NCI-H748 (cell line): ENCODE measurements around the gene PPFIA2.
A peak's percentile ranks its signal among the peaks of the same experiment; 100 is the strongest.

Experiments
- DNase-seq: peaks from one replicate; lab custom pipeline; 2025; ENCODE audit not compliant: unreplicated experiment; lab: John Stamatoyannopoulos, UW

Gene PPFIA2

DNA sequence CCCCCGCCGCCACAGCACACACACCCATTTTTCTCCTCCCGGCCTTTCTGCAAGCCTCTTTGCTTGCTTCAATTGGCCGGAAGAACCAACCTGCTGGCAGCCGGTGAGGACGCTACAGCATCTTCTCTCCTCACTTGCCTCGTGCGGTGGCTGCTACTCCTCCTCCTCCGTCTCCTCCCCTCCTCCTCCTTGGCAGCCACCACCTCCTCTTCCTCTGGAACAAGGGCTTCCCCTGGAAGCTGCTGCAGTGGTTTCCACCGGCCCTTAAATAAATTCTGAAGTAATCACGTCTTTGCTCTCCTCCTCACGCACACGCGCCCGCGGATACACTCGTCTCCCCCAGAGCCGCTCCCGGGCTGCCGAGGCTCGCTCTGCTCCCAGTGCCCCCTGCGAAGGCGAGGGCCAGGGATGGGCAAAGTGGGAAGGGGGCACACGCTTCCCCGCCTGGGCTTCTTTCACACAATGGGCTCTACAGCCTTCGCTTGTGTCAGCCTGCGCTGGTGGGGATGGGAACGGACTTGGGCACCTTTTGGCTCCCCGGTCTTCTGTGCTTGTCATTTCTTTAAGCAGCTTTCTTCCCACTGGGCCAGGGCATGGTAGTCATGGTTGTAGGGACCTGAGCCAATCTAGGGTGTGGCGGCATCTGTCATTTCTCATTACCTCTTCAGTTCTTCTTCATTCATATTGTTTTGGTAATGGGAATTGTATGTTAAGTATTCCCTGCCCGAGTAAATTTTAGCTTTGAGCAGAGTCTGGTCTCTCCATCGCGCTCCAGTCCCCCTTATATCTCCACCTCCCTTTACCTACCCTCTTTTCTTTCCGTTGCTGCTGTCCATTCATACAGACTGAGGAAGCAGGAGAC lies at the start of gene PPFIA2:
Gene PPFIA2, minus strand, starts transcription at position 161 of the 862 bp plus-strand sequence.
- DNase-seq, result peak; percentile 92

- no peak for DNase-seq
These were observed 41.4 kb upstream of the PPFIA2 start for GRCh38 chr12:81800298-81801148.

DNA sequence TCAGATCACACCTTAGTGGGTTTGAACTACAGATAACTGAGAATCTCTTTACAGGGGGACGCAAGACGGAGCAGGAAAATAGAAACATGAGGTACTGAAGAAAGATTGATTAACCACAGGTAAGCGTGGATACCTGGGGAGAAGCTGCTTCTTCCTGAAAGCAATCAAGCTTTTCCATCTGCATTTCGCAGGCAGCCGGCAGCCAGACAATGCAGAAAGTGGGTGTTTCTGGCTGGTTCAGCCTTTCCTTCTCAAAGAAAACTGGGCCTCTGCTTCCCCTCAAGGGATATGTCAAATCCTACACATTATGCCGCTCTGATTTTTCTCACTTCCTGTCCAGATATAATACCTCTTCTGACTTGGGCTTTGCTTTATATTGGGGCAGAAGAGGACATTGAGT lies 39.1 kb upstream of the PPFIA2 start:
- DNase-seq, result no peak

GRCh38 chr12:81797100-81797499 lies 38.0 kb upstream of the PPFIA2 start:
- peak; percentile 60 for DNase-seq

DNA sequence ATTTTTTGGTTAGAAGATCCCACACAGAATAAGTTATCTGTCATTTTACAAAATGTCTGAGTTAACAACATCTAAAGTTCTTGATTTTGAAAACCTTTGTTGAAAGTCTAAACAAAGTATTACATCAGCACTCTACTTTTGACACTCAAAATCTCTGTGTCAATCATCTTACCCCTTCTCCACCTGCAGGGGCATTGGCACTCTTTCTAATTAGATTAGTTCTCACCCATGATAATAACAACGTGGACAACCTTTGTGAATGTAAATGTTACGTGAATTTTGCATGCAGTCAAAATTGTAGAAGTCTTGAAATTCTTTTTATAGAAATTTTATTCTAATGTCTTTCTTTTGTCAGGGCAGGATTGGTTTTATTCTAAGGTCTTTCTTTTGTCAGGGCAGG lies 33.5 kb upstream of the PPFIA2 start:
- no peak for DNase-seq

DNA sequence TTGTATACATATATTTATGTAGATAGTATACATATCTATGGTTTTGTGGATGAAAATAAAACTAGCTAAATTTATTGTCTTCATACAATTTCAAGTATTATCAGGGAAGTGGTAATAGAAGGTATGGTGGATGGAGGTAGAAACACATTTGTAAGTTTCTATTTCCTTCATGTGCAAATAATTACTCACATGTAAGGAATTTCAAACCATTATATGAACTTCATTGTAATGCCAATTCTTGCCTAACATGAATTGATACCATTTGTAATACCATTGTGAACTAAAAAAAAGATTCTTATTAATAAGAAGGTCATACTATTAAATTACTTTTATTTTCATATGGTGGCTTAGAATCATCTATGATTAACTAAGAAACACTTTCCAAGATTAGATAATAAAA lies 20.1 kb upstream of the PPFIA2 start:
- DNase-seq, result no peak

DNA sequence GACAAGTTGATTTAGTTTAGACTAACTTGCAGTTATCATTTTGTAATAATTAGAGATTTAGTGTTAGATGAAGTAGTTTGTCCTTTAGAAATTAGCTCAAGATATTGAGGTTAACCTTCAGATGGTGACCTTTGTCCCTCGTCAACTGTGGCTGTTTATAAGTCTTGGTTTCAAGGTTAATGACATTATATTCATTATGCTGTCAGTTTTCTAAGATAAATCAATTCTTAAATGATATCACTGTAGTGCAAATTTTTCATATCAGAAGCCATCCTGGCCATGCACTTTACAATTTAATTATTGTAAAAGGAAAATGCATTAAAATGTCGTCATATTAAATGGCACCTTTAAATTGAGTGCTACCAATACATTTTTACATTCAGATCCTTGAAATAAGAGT lies 19.6 kb upstream of the PPFIA2 start:
- DNase-seq, result no peak

- DNase-seq, result peak; percentile 90
These were observed 545 bp downstream of the PPFIA2 start for GRCh38 chr12:81758421-81759189.

- DNase-seq, result peak; percentile 44
These were observed 1.3 kb downstream of the PPFIA2 start for GRCh38 chr12:81757731-81758365.

- no peak for DNase-seq
These were observed 29.4 kb downstream of the PPFIA2 start for GRCh38 chr12:81729781-81730180.

GRCh38 chr12:81727391-81727790 lies 31.8 kb downstream of the PPFIA2 start:
- DNase-seq, result no peak

- no peak for DNase-seq
These were observed 32.5 kb downstream of the PPFIA2 start for GRCh38 chr12:81726634-81727033.

DNA sequence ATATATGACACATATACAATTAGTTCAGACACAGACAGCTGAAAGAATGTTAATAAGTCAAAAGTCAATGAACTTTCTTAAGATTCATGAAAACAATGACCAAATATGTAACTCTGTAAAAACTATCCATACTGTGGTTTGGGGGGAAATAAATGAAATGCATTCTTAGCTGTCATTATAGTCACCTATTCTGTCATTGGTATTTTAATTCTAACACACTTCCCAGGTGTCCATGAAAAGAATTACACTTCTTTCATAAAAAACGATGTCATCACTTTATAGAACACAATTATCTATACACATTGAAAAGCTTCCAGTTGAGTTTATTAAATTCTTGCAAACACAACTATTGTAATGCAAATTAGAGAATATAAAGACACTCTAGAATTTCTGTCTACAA lies 35.8 kb downstream of the PPFIA2 start:
- peak; percentile 5 for DNase-seq

DNA sequence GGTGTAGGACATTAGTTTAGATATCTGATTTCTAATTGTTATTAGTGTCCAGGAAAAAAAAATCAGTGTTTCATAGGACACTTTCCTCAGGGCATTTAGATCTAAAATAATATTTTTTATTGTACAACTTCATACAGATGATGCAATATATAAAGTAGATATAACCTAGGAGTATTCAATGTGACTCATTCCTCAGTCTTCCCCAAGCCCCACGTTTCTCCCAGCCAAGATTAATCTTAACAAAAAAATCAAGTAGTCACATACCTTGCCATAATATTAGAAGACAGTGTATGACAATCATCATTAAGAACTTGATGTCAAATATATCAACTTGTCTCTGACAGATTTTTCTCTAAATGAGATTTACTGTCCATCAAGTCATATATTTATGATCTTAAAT lies 37.1 kb downstream of the PPFIA2 start:
- no peak for DNase-seq

DNA sequence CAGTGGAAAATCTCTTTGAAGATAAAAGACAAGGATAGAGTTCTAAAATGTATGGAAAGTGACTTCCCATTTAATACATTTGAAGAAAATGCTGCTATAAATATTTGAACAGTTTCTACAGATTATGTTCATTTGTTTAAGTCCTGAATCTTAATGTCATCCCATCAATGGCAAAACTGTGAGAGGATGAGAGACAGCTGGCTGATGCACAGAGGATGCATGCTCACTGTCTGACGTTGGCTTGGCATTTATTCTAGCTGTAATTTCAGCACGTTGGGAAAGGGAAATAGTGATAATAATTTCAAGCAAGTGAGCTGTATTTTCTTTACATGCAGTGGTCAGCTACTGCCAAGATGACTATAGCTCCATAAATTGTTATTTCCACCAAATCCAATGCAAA lies 40.5 kb downstream of the PPFIA2 start:
- no peak for DNase-seq

DNA sequence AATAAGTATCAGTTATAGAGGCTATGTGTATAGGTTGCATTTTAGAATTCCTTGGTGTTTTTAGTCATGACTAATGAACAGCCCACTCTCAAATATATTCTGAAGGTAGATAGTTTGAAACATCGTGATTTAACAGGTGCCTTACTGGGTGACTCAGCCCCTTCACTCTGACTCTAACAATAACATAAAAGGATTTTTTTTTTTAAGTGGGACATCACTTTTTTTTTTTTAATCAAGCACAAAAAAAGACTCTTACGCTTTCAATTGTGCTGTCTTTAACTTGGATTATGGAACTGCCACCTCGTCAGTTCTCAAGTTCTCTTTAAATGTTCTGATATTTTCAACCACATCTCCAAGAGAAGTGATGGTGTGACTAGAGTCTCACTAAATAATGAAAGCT lies 46.6 kb downstream of the PPFIA2 start:
- DNase-seq, result no peak

DNA sequence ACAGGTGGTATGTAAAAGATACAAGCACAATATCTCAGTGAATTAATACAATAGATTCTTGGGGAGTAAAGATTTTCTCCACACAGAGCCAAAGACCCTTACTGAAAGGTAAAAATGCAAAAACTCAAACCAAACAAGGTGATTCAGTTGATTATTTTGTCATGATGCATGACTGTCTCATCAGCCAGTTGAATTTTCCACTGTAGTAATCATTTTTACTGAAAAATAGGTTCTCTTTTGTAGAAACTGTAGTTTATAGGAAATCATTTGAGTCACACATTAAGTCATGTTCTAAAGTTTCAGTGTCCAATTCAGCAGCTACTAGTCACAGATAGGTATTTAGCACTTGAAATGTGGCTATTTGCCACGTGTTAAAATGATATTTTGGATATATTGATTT lies 53.6 kb downstream of the PPFIA2 start:
- DNase-seq, result no peak

DNA sequence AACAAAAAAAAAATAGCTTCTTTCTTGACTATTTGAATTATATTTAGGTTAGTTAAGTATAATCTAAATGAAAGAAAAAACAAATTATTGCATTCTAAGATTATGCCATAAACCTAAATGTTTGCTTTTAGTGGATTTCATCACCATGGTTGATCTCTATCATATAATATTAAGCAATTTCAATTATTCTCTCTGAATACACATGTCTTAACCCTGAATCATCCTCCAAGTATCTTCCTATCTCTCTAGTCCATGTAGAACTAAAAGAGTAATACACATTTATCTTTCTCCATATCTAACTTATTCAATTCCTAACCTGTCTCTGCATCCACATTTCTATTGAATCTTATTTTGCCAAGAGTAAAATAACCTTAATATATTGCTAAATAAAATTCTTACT lies 59.6 kb downstream of the PPFIA2 start:
- DNase-seq, result no peak

GRCh38 chr12:81692008-81692407 lies 67.1 kb downstream of the PPFIA2 start:
- no peak for DNase-seq

- DNase-seq, result no peak
These were observed 75.3 kb downstream of the PPFIA2 start for GRCh38 chr12:81683881-81684280.

- no peak for DNase-seq
These were observed 79.5 kb downstream of the PPFIA2 start for GRCh38 chr12:81679614-81680013.
